ENCODE data around the gene LRRC8E. TPM values are rescaled to one million over a fixed set of nuclear protein-coding genes. Genes with fewer than 3 reads are reported as not detected.

The LRRC8E gene
- total RNA-seq, 2 donors from 2014 or later: 2.8 to 3.4 TPM

DNA sequence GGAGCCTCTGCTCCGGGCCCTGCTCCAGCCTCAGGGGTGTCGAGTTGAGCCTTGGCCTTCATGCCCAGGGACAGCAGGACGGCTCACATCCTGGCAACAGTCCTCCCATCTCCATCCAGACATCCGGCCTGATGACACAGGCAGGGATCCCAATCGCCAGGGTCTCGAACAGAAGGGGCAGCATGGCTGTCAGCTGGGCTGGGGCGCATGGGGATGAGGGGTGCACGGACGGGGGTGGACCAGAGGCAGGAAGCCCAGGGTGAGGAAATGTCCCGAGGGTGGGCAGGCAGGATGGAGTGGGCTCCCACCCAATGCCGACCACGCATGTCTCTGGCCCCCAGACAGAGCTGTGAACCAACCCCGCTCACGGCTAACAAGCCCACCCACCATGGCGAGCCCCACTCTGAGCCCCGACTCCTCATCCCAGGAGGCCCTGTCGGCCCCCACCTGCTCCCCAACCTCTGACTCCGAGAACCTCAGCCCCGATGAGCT is 42.1 kb upstream of the LRRC8E start:
- Mint-ChIP-seq H3K27me3 (ENCODE audit: insufficient read depth) (peaks cover 4% of the 10 kb centered on the region), H3K4me1 (no peaks in the 10 kb centered on the region), H3K9me3 (no peaks in the 10 kb centered on the region), H3K27ac (no peak overlapping the region), H3K4me3 (no peak overlapping the region), H3K36me3 (ENCODE audit: low read depth) (no peaks in the 10 kb centered on the region)
- Histone ChIP-seq H3K27me3 (ENCODE audit: control insufficient read depth, insufficient read depth, low read length, poor library complexity, severe bottlenecking) (no peaks in the 10 kb centered on the region), H3K27ac (ENCODE audit: low read depth, low read length) (no peak overlapping the region), H3K9ac (ENCODE audit: extremely low read depth, low read length, poor library complexity, severe bottlenecking) (no peak overlapping the region), H3K9me3 (ENCODE audit: control insufficient read depth, low read length) (no peaks in the 10 kb centered on the region), H3K4me1 (ENCODE audit: control insufficient read depth, insufficient read depth, low read length) (no peaks in the 10 kb centered on the region), H3K36me3 (ENCODE audit: control insufficient read depth, insufficient read depth, low read length) (no peaks in the 10 kb centered on the region), H3K4me3 (ENCODE audit: low read length) (no peak overlapping the region)
- 92 to 93% methylated on average over 15 to 19 of the region's 19 CpGs for WGBS, 2 experiments (ENCODE audit: insufficient coverage in 1 of 2, insufficient read length in 1 of 2)
- DNase-seq: peak; percentile 32
- TF ChIP-seq CTCF (conservative IDR thresholded peaks at IDR 0.05): no peak

DNA sequence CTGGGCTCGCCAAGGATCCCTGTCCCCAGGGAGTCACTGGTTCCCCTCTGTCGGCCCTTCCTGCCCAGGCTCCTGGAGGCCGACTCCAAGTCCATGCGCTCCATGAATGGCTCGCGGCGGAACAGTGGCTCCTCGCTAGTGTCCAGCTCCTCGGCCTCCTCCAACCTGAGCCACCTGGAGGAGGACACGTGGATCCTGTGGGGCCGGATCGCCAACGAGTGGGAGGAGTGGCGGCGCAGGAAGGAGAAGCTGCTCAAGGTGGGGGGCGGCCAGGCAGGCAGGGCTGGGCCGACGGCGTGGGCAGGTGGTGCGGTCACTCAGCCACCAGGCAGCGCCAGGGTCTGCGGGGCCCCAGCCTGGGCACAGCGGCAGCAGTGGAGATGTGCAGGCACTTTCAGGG is 40.6 kb upstream of the LRRC8E start:
- H3K27me3 ChIP-seq (ENCODE audit: control insufficient read depth, insufficient read depth, low read length, poor library complexity, severe bottlenecking): no peaks in the 10 kb centered on the region
- no peak overlapping the region for H3K27ac ChIP-seq (ENCODE audit: low read depth, low read length)
- H3K36me3 Mint-ChIP-seq (ENCODE audit: low read depth): no peaks in the 10 kb centered on the region
- H3K36me3 ChIP-seq (ENCODE audit: control insufficient read depth, insufficient read depth, low read length): no peaks in the 10 kb centered on the region
- H3K27ac Mint-ChIP-seq: no peak overlapping the region
- H3K4me1 ChIP-seq (ENCODE audit: control insufficient read depth, insufficient read depth, low read length): no peaks in the 10 kb centered on the region
- H3K4me3 ChIP-seq (ENCODE audit: low read length): no peak overlapping the region
- no peaks in the 10 kb centered on the region for H3K9me3 Mint-ChIP-seq
- TF ChIP-seq CTCF (conservative IDR thresholded peaks at IDR 0.05): no peak
- H3K4me1 Mint-ChIP-seq: no peaks in the 10 kb centered on the region
- no peaks in the 10 kb centered on the region for H3K9me3 ChIP-seq (ENCODE audit: control insufficient read depth, low read length)
- no peak for DNase-seq
- no peak overlapping the region for H3K9ac ChIP-seq (ENCODE audit: extremely low read depth, low read length, poor library complexity, severe bottlenecking)
- 92 to 93% methylated on average over 18 to 23 of the region's 23 CpGs for WGBS, 2 experiments (ENCODE audit: insufficient coverage in 1 of 2, insufficient read length in 1 of 2)
- H3K4me3 Mint-ChIP-seq: no peak overlapping the region
- H3K27me3 Mint-ChIP-seq (ENCODE audit: insufficient read depth): peaks cover 4% of the 10 kb centered on the region

- DNase-seq: no peak
- peaks cover 3% of the 10 kb centered on the region for H3K4me1 ChIP-seq (ENCODE audit: control insufficient read depth, insufficient read depth, low read length)
- H3K9me3 ChIP-seq (ENCODE audit: control insufficient read depth, low read length): no peaks in the 10 kb centered on the region
- no peaks in the 10 kb centered on the region for H3K36me3 ChIP-seq (ENCODE audit: control insufficient read depth, insufficient read depth, low read length)
- H3K4me1 Mint-ChIP-seq: peaks cover 3% of the 10 kb centered on the region
- no peak overlapping the region for H3K9ac ChIP-seq (ENCODE audit: extremely low read depth, low read length, poor library complexity, severe bottlenecking)
- TF ChIP-seq CTCF (conservative IDR thresholded peaks at IDR 0.05): no peak
- no peak overlapping the region for H3K27ac Mint-ChIP-seq
- H3K27me3 Mint-ChIP-seq (ENCODE audit: insufficient read depth): peaks cover 7% of the 10 kb centered on the region
- H3K4me3 ChIP-seq (ENCODE audit: low read length): no peak overlapping the region
- H3K9me3 Mint-ChIP-seq: no peaks in the 10 kb centered on the region
- H3K4me3 Mint-ChIP-seq: no peak overlapping the region
- no peaks in the 10 kb centered on the region for H3K27me3 ChIP-seq (ENCODE audit: control insufficient read depth, insufficient read depth, low read length, poor library complexity, severe bottlenecking)
- no peaks in the 10 kb centered on the region for H3K36me3 Mint-ChIP-seq (ENCODE audit: low read depth)
- WGBS, 2 experiments (ENCODE audit: insufficient coverage in 1 of 2, insufficient read length in 1 of 2): 92 to 93% methylated on average over 28 to 34 of the region's 34 CpGs
- no peak overlapping the region for H3K27ac ChIP-seq (ENCODE audit: low read depth, low read length)
These were observed 39.4 kb upstream of the LRRC8E start for GRCh38 chr19:7848779-7849457.

Measured in endodermal cell (in vitro differentiated cells).